ENCODE measurements around the gene GALNT17. TPM values are rescaled to one million over a fixed set of nuclear protein-coding genes. Genes with fewer than 3 reads are reported as not detected.

GALNT17 gene
- total RNA-seq, 1 donor from 2014 or later, result not detected

GRCh38 chr7:71615017-71615416 lies 483.1 kb downstream of the GALNT17 start:
- DNase-seq (ENCODE audit: low read depth) (no peak), FAIRE-seq (no peak)
- no peaks in the 10 kb centered on the region for H3K27me3 ChIP-seq (ENCODE audit: control insufficient read depth, insufficient read depth, low read length)
- no peak for TF ChIP-seq CTCF (IDR thresholded peaks at IDR 0.05; ENCODE audit: insufficient read depth, low read length, severe bottlenecking)
- H3K36me3 ChIP-seq (ENCODE audit: control insufficient read depth, insufficient read depth, low read length), result no peaks in the 10 kb centered on the region
- no peak overlapping the region for H3K4me3 ChIP-seq (ENCODE audit: low read depth, low read length)

- FAIRE-seq, result no peak
- no peak for DNase-seq (ENCODE audit: low read depth)
- H3K36me3 ChIP-seq (ENCODE audit: control insufficient read depth, insufficient read depth, low read length), result no peaks in the 10 kb centered on the region
- H3K4me3 ChIP-seq (ENCODE audit: low read depth, low read length), result no peak overlapping the region
- H3K27me3 ChIP-seq (ENCODE audit: control insufficient read depth, insufficient read depth, low read length), result no peaks in the 10 kb centered on the region
- no peak for TF ChIP-seq CTCF (IDR thresholded peaks at IDR 0.05; ENCODE audit: insufficient read depth, low read length, severe bottlenecking)
Observed at GRCh38 chr7:71616217-71616616, 484.3 kb downstream of the GALNT17 start.

- no peak for FAIRE-seq
- Histone ChIP-seq H3K4me3 (ENCODE audit: low read depth, low read length) (no peak overlapping the region), H3K27me3 (ENCODE audit: control insufficient read depth, insufficient read depth, low read length) (no peaks in the 10 kb centered on the region), H3K36me3 (ENCODE audit: control insufficient read depth, insufficient read depth, low read length) (no peaks in the 10 kb centered on the region)
- DNase-seq (ENCODE audit: low read depth), result no peak
- no peak for TF ChIP-seq CTCF (IDR thresholded peaks at IDR 0.05; ENCODE audit: insufficient read depth, low read length, severe bottlenecking)
Observed at GRCh38 chr7:71618278-71618677, 486.3 kb downstream of the GALNT17 start.

GRCh38 chr7:71625545-71625944 lies 493.6 kb downstream of the GALNT17 start:
- no peak for TF ChIP-seq CTCF (IDR thresholded peaks at IDR 0.05; ENCODE audit: insufficient read depth, low read length, severe bottlenecking)
- FAIRE-seq, result no peak
- Histone ChIP-seq H3K27me3 (ENCODE audit: control insufficient read depth, insufficient read depth, low read length) (no peaks in the 10 kb centered on the region), H3K36me3 (ENCODE audit: control insufficient read depth, insufficient read depth, low read length) (no peaks in the 10 kb centered on the region), H3K4me3 (ENCODE audit: low read depth, low read length) (no peak overlapping the region)
- DNase-seq (ENCODE audit: low read depth), result no peak

GRCh38 chr7:71626206-71626605 lies 494.3 kb downstream of the GALNT17 start:
- Histone ChIP-seq H3K4me3 (ENCODE audit: low read depth, low read length) (no peak overlapping the region), H3K36me3 (ENCODE audit: control insufficient read depth, insufficient read depth, low read length) (no peaks in the 10 kb centered on the region), H3K27me3 (ENCODE audit: control insufficient read depth, insufficient read depth, low read length) (no peaks in the 10 kb centered on the region)
- TF ChIP-seq CTCF (IDR thresholded peaks at IDR 0.05; ENCODE audit: insufficient read depth, low read length, severe bottlenecking), result no peak
- DNase-seq (ENCODE audit: low read depth) (no peak), FAIRE-seq (no peak)

GRCh38 chr7:71627651-71628050 lies 495.7 kb downstream of the GALNT17 start:
- Histone ChIP-seq H3K4me3 (ENCODE audit: low read depth, low read length) (no peak overlapping the region), H3K36me3 (ENCODE audit: control insufficient read depth, insufficient read depth, low read length) (no peaks in the 10 kb centered on the region), H3K27me3 (ENCODE audit: control insufficient read depth, insufficient read depth, low read length) (no peaks in the 10 kb centered on the region)
- FAIRE-seq (no peak), DNase-seq (ENCODE audit: low read depth) (no peak)
- no peak for TF ChIP-seq CTCF (IDR thresholded peaks at IDR 0.05; ENCODE audit: insufficient read depth, low read length, severe bottlenecking)

All from bronchial epithelial cell (primary cell).